MM.1S (cell line): Measurements from ENCODE around the gene HS6ST1.

ENCODE experiments used
- DNase-seq: peaks from one replicate; pipeline ENCODE4 v3.0.0-alpha.2; 2015
- H2AFZ ChIP-seq: fragments of 300-600 bp; sonication (generic); 2 replicates; pipeline ENCODE4 v1.6.0; 2016; ENCODE audit warnings: antibody characterized with exemption, low read length
- H3F3A ChIP-seq: fragments of 300-600 bp; sonication (generic); 2 replicates; pipeline ENCODE4 v1.6.1; 2016; ENCODE audit warnings: mild to moderate bottlenecking, antibody characterized with exemption, low read length, moderate library complexity, mixed read lengths; ENCODE audit not compliant: insufficient read depth
- H3K27ac ChIP-seq: fragments of 300-600 bp; sonication (generic); 2 replicates; pipeline ENCODE4 v1.5.1; 2016; ENCODE audit warnings: mild to moderate bottlenecking, low read length
- H3K27me3 ChIP-seq: fragments of 300-600 bp; sonication (generic); replicated peaks from 2 replicates; pipeline ENCODE4 v1.6.0; 2016; ENCODE audit warnings: low read length; ENCODE audit not compliant: insufficient read depth
- H3K36me3 ChIP-seq: fragments of 300-600 bp; sonication (generic); replicated peaks from 2 replicates; pipeline ENCODE4 v1.6.1; 2016; ENCODE audit warnings: mild to moderate bottlenecking, low read length, mixed read lengths; ENCODE audit not compliant: insufficient read depth
- H3K4me1 ChIP-seq: fragments of 300-600 bp; sonication (generic); 2 replicates; pipeline ENCODE4 v1.6.1; 2016; ENCODE audit warnings: low read length, mixed read lengths
- H3K4me2 ChIP-seq: fragments of 300-600 bp; sonication (generic); 2 replicates; pipeline ENCODE4 v1.6.0; 2016; ENCODE audit warnings: low read depth, low read length
- H3K4me3 ChIP-seq: fragments of 300-600 bp; sonication (generic); 2 replicates; pipeline ENCODE4 v1.5.1; 2016; ENCODE audit warnings: low read length, mixed read lengths
- H3K79me2 ChIP-seq: fragments of 300-600 bp; sonication (generic); 2 replicates; pipeline ENCODE4 v1.6.1; 2016; ENCODE audit warnings: mixed run types, low read length, mixed read lengths
- H3K9ac ChIP-seq: fragments of 300-600 bp; sonication (generic); 2 replicates; pipeline ENCODE4 v1.6.1; 2016; ENCODE audit warnings: low read length, mixed read lengths
- H3K9me2 ChIP-seq: fragments of 300-600 bp; sonication (generic); replicated peaks from 2 replicates; pipeline ENCODE4 v1.6.1; 2016; ENCODE audit warnings: mild to moderate bottlenecking, low read length, mixed read lengths; ENCODE audit not compliant: insufficient read depth
- H3K9me3 ChIP-seq: fragments of 300-600 bp; sonication (generic); replicated peaks from 2 replicates; pipeline ENCODE4 v1.6.1; 2016; ENCODE audit warnings: mild to moderate bottlenecking, low read length, mixed read lengths; ENCODE audit not compliant: insufficient read depth
- H4K20me1 ChIP-seq: fragments of 300-600 bp; sonication (generic); 2 replicates; pipeline ENCODE4 v1.6.1; 2016; ENCODE audit warnings: mild to moderate bottlenecking, low read length, moderate library complexity, mixed read lengths; ENCODE audit not compliant: insufficient read depth
- CTCF ChIP-seq: fragments of 300-600 bp; sonication (generic); IDR thresholded peaks from 2 replicates; pipeline ENCODE4 v1.5.1; 2016; ENCODE audit warnings: antibody characterized with exemption, low read length, mixed read lengths
- EZH2 ChIP-seq: fragments of 300-600 bp; sonication (generic); optimal IDR thresholded peaks from 2 replicates; pipeline ENCODE3; 2017; ENCODE audit warnings: low read depth, mild to moderate bottlenecking, antibody characterized with exemption, low read length, mixed read lengths
- EZH2phosphoT487 ChIP-seq: fragments of 300-600 bp; sonication (generic); IDR thresholded peaks from 2 replicates; pipeline ENCODE4 v1.6.1; 2018; ENCODE audit warnings: antibody characterized with exemption, low read length

HS6ST1 gene

DNA sequence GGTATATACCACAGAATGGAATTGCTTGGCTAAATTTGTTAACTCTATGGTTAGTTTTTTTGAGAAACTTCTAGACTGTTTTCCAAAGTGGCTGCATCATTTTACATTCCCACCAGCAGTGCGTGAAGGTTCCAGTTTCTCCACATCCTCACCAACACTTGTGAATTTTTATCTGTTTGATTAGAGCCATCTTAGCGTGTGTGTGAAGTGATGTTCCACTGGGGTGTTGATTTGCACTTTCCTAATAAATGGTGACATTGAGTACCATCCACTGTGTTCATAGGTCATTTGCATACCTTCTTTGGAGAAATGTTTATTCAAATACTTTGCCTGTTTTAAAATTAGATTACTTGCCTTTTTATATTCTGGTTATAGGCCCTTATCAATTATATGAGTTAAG is 37.5 kb upstream of the HS6ST1 start:
- H3K9me3 ChIP-seq, result no peaks in the 10 kb centered on the region
- H3K27me3 ChIP-seq, result no peaks in the 10 kb centered on the region
- TF ChIP-seq CTCF (no peak), EZH2 (no peak), EZH2phosphoT487 (no peak)
- no peaks in the 10 kb centered on the region for H3K4me1 ChIP-seq
- H3K79me2 ChIP-seq, result no peaks in the 10 kb centered on the region
- no peak overlapping the region for H3K4me2 ChIP-seq
- H3K9ac ChIP-seq, result no peak overlapping the region
- DNase-seq, result no peak
- no peaks in the 10 kb centered on the region for H3F3A ChIP-seq
- H3K4me3 ChIP-seq, result no peak overlapping the region
- H2AFZ ChIP-seq, result no peak overlapping the region
- H3K9me2 ChIP-seq, result no peaks in the 10 kb centered on the region
- no peaks in the 10 kb centered on the region for H4K20me1 ChIP-seq
- no peaks in the 10 kb centered on the region for H3K36me3 ChIP-seq
- no peak overlapping the region for H3K27ac ChIP-seq

GRCh38 chr2:128354726-128355470 is 36.2 kb upstream of the HS6ST1 start:
- no peaks in the 10 kb centered on the region for H3K4me1 ChIP-seq
- TF ChIP-seq CTCF (no peak), EZH2 (no peak), EZH2phosphoT487 (no peak)
- H3K27me3 ChIP-seq, result no peaks in the 10 kb centered on the region
- H4K20me1 ChIP-seq, result no peaks in the 10 kb centered on the region
- no peak overlapping the region for H3K4me2 ChIP-seq
- no peaks in the 10 kb centered on the region for H3K9me3 ChIP-seq
- no peak overlapping the region for H3K9ac ChIP-seq
- H3K4me3 ChIP-seq, result no peak overlapping the region
- no peak for DNase-seq
- no peak overlapping the region for H3K27ac ChIP-seq
- H2AFZ ChIP-seq, result no peak overlapping the region
- H3K9me2 ChIP-seq, result no peaks in the 10 kb centered on the region
- no peaks in the 10 kb centered on the region for H3F3A ChIP-seq
- no peaks in the 10 kb centered on the region for H3K36me3 ChIP-seq
- H3K79me2 ChIP-seq, result no peaks in the 10 kb centered on the region

- H3K9ac ChIP-seq, result no peak overlapping the region
- DNase-seq, result no peak
- H3K4me3 ChIP-seq, result no peak overlapping the region
- no peaks in the 10 kb centered on the region for H3K4me1 ChIP-seq
- no peak overlapping the region for H3K27ac ChIP-seq
- H3K79me2 ChIP-seq, result no peaks in the 10 kb centered on the region
- H3K4me2 ChIP-seq, result no peak overlapping the region
- H3K36me3 ChIP-seq, result no peaks in the 10 kb centered on the region
- no peaks in the 10 kb centered on the region for H3K9me2 ChIP-seq
- H3K9me3 ChIP-seq, result no peaks in the 10 kb centered on the region
- no peaks in the 10 kb centered on the region for H3K27me3 ChIP-seq
- H2AFZ ChIP-seq, result no peak overlapping the region
- TF ChIP-seq EZH2 (no peak), EZH2phosphoT487 (no peak), CTCF (no peak)
- no peaks in the 10 kb centered on the region for H3F3A ChIP-seq
- H4K20me1 ChIP-seq, result no peaks in the 10 kb centered on the region
Measured at GRCh38 chr2:128354161-128354560, 35.5 kb upstream of the HS6ST1 start.
